HG03135 (cell line): Measurements from ENCODE around the gene GLYATL1B.

Experiments used
- ATAC-seq: cut with Tn5 transposase; IDR thresholded peaks from one replicate; pipeline ENCODE4 v1.9.1; 2021; ENCODE audit warnings: mild to moderate bottlenecking, moderate library complexity; ENCODE audit not compliant: unreplicated experiment

The GLYATL1B gene

GRCh38 chr11:59144096-59144495 is 58.0 kb downstream of the GLYATL1B start:
- ATAC-seq: no peak
